Inflammatory macrophage treated with lipopolysaccharide for 4 hours (primary cell): ENCODE measurements around the gene EIF5AL1.
"Not testable (repeated sequence)": the region's sequence is repeated elsewhere in the genome, so short reads cannot be mapped to it uniquely, and the experiment has no call there.

ENCODE experiments used
- DNase-seq: peaks from one replicate; pipeline ENCODE4 v3.0.0-alpha.2; 2020

Gene EIF5AL1

GRCh38 chr10:79488336-79488735 lies 24.0 kb upstream of the EIF5AL1 start:
- peak; percentile 8 for DNase-seq

- no peak for DNase-seq
Measured at GRCh38 chr10:79488870-79489269, 23.5 kb upstream of the EIF5AL1 start.

- no peak for DNase-seq
Measured at GRCh38 chr10:79490400-79491142, 21.8 kb upstream of the EIF5AL1 start.

GRCh38 chr10:79491143-79491835 lies 21.0 kb upstream of the EIF5AL1 start:
- peak; percentile 55 for DNase-seq

GRCh38 chr10:79492256-79492655 lies 20.1 kb upstream of the EIF5AL1 start:
- DNase-seq: no peak

GRCh38 chr10:79492839-79493238 lies 19.5 kb upstream of the EIF5AL1 start:
- DNase-seq: no peak

GRCh38 chr10:79493806-79494205 lies 18.5 kb upstream of the EIF5AL1 start:
- no peak for DNase-seq

GRCh38 chr10:79494871-79495705 lies 17.2 kb upstream of the EIF5AL1 start:
- no peak for DNase-seq

- DNase-seq: no peak
Measured at GRCh38 chr10:79495791-79496190, 16.5 kb upstream of the EIF5AL1 start.

- DNase-seq: no peak
Measured at GRCh38 chr10:79496896-79497295, 15.4 kb upstream of the EIF5AL1 start.

- no peak for DNase-seq
Measured at GRCh38 chr10:79498291-79498829, 14.0 kb upstream of the EIF5AL1 start.

GRCh38 chr10:79502561-79503309 lies 9.6 kb upstream of the EIF5AL1 start:
- DNase-seq: no peak

- not testable (repeated sequence) for DNase-seq
Measured at GRCh38 chr10:79503787-79504186, 8.5 kb upstream of the EIF5AL1 start.

GRCh38 chr10:79504483-79504882 lies 7.8 kb upstream of the EIF5AL1 start:
- DNase-seq: not testable (repeated sequence)

GRCh38 chr10:79505328-79505727 lies 7.0 kb upstream of the EIF5AL1 start:
- DNase-seq: not testable (repeated sequence)

GRCh38 chr10:79505829-79506228 lies 6.5 kb upstream of the EIF5AL1 start:
- no peak for DNase-seq

- no peak for DNase-seq
Measured at GRCh38 chr10:79507440-79508167, 4.7 kb upstream of the EIF5AL1 start.

- not testable (repeated sequence) for DNase-seq
Measured at GRCh38 chr10:79508245-79508644, 4.1 kb upstream of the EIF5AL1 start.

GRCh38 chr10:79509306-79509933 lies 2.9 kb upstream of the EIF5AL1 start:
- not testable (repeated sequence) for DNase-seq

GRCh38 chr10:79509934-79510508 lies 2.3 kb upstream of the EIF5AL1 start:
- peak; percentile 7 for DNase-seq
